HepG2 (cell line): ENCODE results near the gene ANAPC5. TPM values are rescaled to one million over a fixed set of nuclear protein-coding genes. Genes with fewer than 3 reads are reported as not detected.

Experiments used
- ATAC-seq: fragments of 200-7000 bp; cut with Tn5 transposase; 3 replicates; pipeline ENCODE4 v1.9.1; 2020; ENCODE audit warnings: mild to moderate bottlenecking, moderate library complexity
- BruUV-seq: library from RNA; stranded (reverse); fragments of 400-500 nt; replicated peaks from 2 replicates; lab custom pipeline; 2021; lab: Mats Ljungman, UMichigan
- CTCF ChIA-PET: fragments of 300-600 bp; formaldehyde crosslinking; extraction: SDS; loops from one replicate; lab custom pipeline; 2021; ENCODE audit warnings: low total read pairs, inconsistent platforms, low intra/inter-chr PET ratio; lab: Yijun Ruan, JAX
- POLR2A ChIA-PET: fragments of 350-600 bp; sonication (Branson Sonifier 250); formaldehyde crosslinking; loops from one replicate; lab custom pipeline; 2020; ENCODE audit warnings: antibody characterized with exemption, inconsistent platforms; lab: Yijun Ruan, JAX
- DNase-seq: peaks from one replicate; pipeline ENCODE4 v3.0.0-alpha.2; 2015; ENCODE audit warnings: low spot score
- FAIRE-seq: peaks from 3 replicates; lab custom pipeline; 2011; peaks lifted over from hg19 to GRCh38; lab: Jason Lieb, UNC
- H2AFZ ChIP-seq: one replicate; pipeline ENCODE4 v1.6.1; 2011; ENCODE audit warnings: low read length, inconsistent platforms
- H3K27ac ChIP-seq: fragments of 300-600 bp; 3 replicates; pipeline ENCODE4 v1.8.0; 2011; ENCODE audit warnings: mixed run types, mild to moderate bottlenecking, mixed read lengths, low read length, inconsistent platforms; ENCODE audit not compliant: insufficient read depth; ENCODE audit errors: extremely low read length
- H3K27me3 ChIP-seq, 2 experiments: fragments of 200-600 bp in 1 of 2; 2 replicates in 1 of 2; 3 replicates in 1 of 2; pipeline versions ENCODE4 v1.6.0 to v1.8.0; 2011; ENCODE audit warnings: low read length in 2 of 2, mild to moderate bottlenecking in 2 of 2, moderate library complexity in 2 of 2, inconsistent platforms in 1 of 2; ENCODE audit not compliant: insufficient read depth in 2 of 2, control insufficient read depth in 1 of 2
- H3K36me3 ChIP-seq, 2 experiments: fragments of 200-600 bp in 1 of 2; replicated peaks in 1 of 2; 2 replicates in 1 of 2; 3 replicates in 1 of 2; pipeline versions ENCODE4 v1.5.1 to v1.8.0; 2011; ENCODE audit warnings: low read length in 2 of 2, inconsistent platforms in 1 of 2; ENCODE audit not compliant: insufficient read depth in 2 of 2, control insufficient read depth in 1 of 2
- H3K4me1 ChIP-seq: 2 replicates; pipeline ENCODE4 v1.5.1; 2012; ENCODE audit warnings: low read length, inconsistent platforms; ENCODE audit not compliant: insufficient read depth
- H3K4me2 ChIP-seq: 2 replicates; pipeline ENCODE4 v1.6.0; 2011; ENCODE audit warnings: low read depth, low read length, inconsistent platforms
- H3K4me3 ChIP-seq, 3 experiments: fragments of 200-600 bp in 1 of 3; sonication (generic), shearing (Covaris generic) in 1 of 3; replicated peaks in 1 of 3; 2 replicates each; pipeline ENCODE4 v1.5.1; 2011 to 2016; ENCODE audit warnings: low read length in 3 of 3, inconsistent platforms in 2 of 3, low read depth in 2 of 3, mild to moderate bottlenecking in 2 of 3, control low read depth in 1 of 3, mixed read lengths in 1 of 3; ENCODE audit not compliant: insufficient read depth in 1 of 3
- H3K79me2 ChIP-seq: one replicate; pipeline ENCODE4 v1.6.1; 2011; ENCODE audit warnings: low read length, inconsistent platforms; ENCODE audit not compliant: insufficient read depth
- H3K9ac ChIP-seq: 2 replicates; pipeline ENCODE4 v1.6.0; 2011; ENCODE audit warnings: mild to moderate bottlenecking, low read depth, low read length, inconsistent platforms; ENCODE audit not compliant: insufficient read depth
- H3K9me3 ChIP-seq: 2 replicates; pipeline ENCODE4 v1.5.1; 2012; ENCODE audit warnings: mild to moderate bottlenecking, low read length
- H4K20me1 ChIP-seq: 2 replicates; pipeline ENCODE4 v1.6.0; 2011; ENCODE audit warnings: inconsistent platforms, mild to moderate bottlenecking, low read length, moderate library complexity; ENCODE audit not compliant: insufficient read depth
- BORCS8-MEF2B ChIP-seq: sonication (generic); formaldehyde crosslinking; IDR thresholded peaks from 2 replicates; pipeline ENCODE4 v1.8.0; 2022; ENCODE audit warnings: mild to moderate bottlenecking, missing genetic modification reagents
- CENPX ChIP-seq: sonication (generic); formaldehyde crosslinking; IDR thresholded peaks from 2 replicates; pipeline ENCODE4 v1.9.0; 2021; ENCODE audit warnings: mild to moderate bottlenecking, missing genetic modification reagents, moderate library complexity
- HMGXB3 ChIP-seq: sonication (generic); formaldehyde crosslinking; IDR thresholded peaks from 2 replicates; pipeline ENCODE4 v1.4.0; 2020; ENCODE audit warnings: missing genetic modification reagents, borderline replicate concordance
- MXD1 ChIP-seq: sonication (generic); formaldehyde crosslinking; IDR thresholded peaks from 2 replicates; pipeline ENCODE4 v1.4.0; 2020; ENCODE audit warnings: mild to moderate bottlenecking, missing genetic modification reagents
- PRPF4 ChIP-seq: fragments of 200-400 bp; formaldehyde crosslinking; IDR thresholded peaks from 2 replicates; pipeline ENCODE4 v1.6.1; 2016; ENCODE audit warnings: low read length, low read depth; ENCODE audit not compliant: poor library complexity, severe bottlenecking
- RCOR2 ChIP-seq: IDR thresholded peaks from 2 replicates; pipeline ENCODE4 v1.6.1; 2016; ENCODE audit warnings: missing biosample characterization, missing genetic modification reagents
- SP5 ChIP-seq: IDR thresholded peaks from 2 replicates; pipeline ENCODE4 v1.6.1; 2016; ENCODE audit warnings: low read depth, borderline replicate concordance
- SUZ12 ChIP-seq: fragments of 150-350 bp; IDR thresholded peaks from 2 replicates; pipeline ENCODE4 v1.6.1; 2014; ENCODE audit warnings: low read depth, low read length
- ZKSCAN8 ChIP-seq: IDR thresholded peaks from 2 replicates; pipeline ENCODE4 v1.6.1; 2016; ENCODE audit warnings: borderline replicate concordance, missing genetic modification reagents, missing compliant biosample characterization
- ZNF577 ChIP-seq: sonication (generic); formaldehyde crosslinking; IDR thresholded peaks from 2 replicates; pipeline ENCODE4 v1.4.0; 2020; ENCODE audit warnings: mild to moderate bottlenecking, low read depth, missing genetic modification reagents, borderline replicate concordance
- WGBS: methylation state at CpG from one replicate; pipeline ENCODE4 v1.1.6; 2017; ENCODE audit warnings: low lambda C conversion rate; 5-methylcytosine and 5-hydroxymethylcytosine counted together
- in situ Hi-C: cut with HindIII; loops from 2 replicates; pipeline ENCODE4 v1.10.0; 2017; ENCODE audit warnings: low pct_unique_long_range_greater_than_20kb; ENCODE audit not compliant: extremely low pct_ligation_motif_present
- intact Hi-C: fragments of 100-400 bp; cut with micrococcal nuclease; formaldehyde crosslinking; loops from one replicate; pipeline ENCODE4 v1.10.0; 2022; ENCODE audit not compliant: unreplicated experiment
- polyA plus RNA-seq, 8 experiments: library from polyadenylated mRNA; depleted of rRNA in 3 of 8; stranded (reverse) in 7 of 8; unstranded in 1 of 8; fragments of >200 nt; fragmentation: Illumina TruSeq in 4 of 8; extraction: Trizol in 4 of 8; gene quantifications; 2 replicates each; pipeline versions ENCODE4 v1.2.1 to v1.2.3, GENCODE V29; 2011 to 2016; ENCODE audit warnings: low read depth in 4 of 8, missing spikeins in 1 of 8, mixed read lengths in 1 of 8; ENCODE audit not compliant: insufficient read depth in 1 of 8
- total RNA-seq, 5 experiments: library from RNA; depleted of rRNA; stranded (reverse); fragments of >200 nt; fragmentation: Illumina TruSeq; extraction: Trizol; gene quantifications; 2 replicates each; pipeline ENCODE4 v1.2.3, GENCODE V29; 2016; ENCODE audit warnings: low read depth in 1 of 5

The ANAPC5 gene
- total and polyA plus RNA-seq, 2 of the 13 experiments (the other 11 are each of a cell fraction or from before 2014, with no cell fraction given) = 146 to 161 TPM

- DNase-seq (no peak), ATAC-seq (peak; percentile 24; the same call in 1 of the 3 replicates), FAIRE-seq (no peak)
- no TSS peak for BruUV-seq
- no peaks in the 10 kb centered on the region for H3K9me3 ChIP-seq
- no peak overlapping the region for H3K4me2 ChIP-seq
- no peaks in the 10 kb centered on the region for H4K20me1 ChIP-seq
- intact Hi-C loops = no loop called here
- ChIA-PET CTCF (no interaction called here), POLR2A (no interaction called here)
- TF ChIP-seq ZKSCAN8 (CRISPR knock-in tag) = no peak
- no peak for TF ChIP-seq MXD1
- TF ChIP-seq CENPX = no peak
- TF ChIP-seq PRPF4 = no peak
- TF ChIP-seq ZNF577 (CRISPR knock-in tag) = no peak
- no peak for TF ChIP-seq HMGXB3 (CRISPR knock-in tag)
- TF ChIP-seq RCOR2 (CRISPR knock-in tag) = no peak
- no peak for TF ChIP-seq SUZ12
- no peak for TF ChIP-seq SP5 (CRISPR knock-in tag)
- TF ChIP-seq BORCS8-MEF2B (CRISPR knock-in tag) = no peak
- no peak overlapping the region for H3K4me3 ChIP-seq
- H2AFZ ChIP-seq = no peak overlapping the region
- no peak overlapping the region for H3K9ac ChIP-seq
- H3K36me3 ChIP-seq = peaks cover 2 to 6% of the 10 kb centered on the region in 2 experiments; a peak in 2 of 5 replicates
- in situ Hi-C loops = no loop called here
- H3K4me1 ChIP-seq = no peaks in the 10 kb centered on the region
- WGBS = 92% methylated on average over 5 of the region's 10 CpGs
- H3K27ac ChIP-seq = no peak overlapping the region
- peaks cover 4% of the 10 kb centered on the region for H3K79me2 ChIP-seq
- no peaks in the 10 kb centered on the region for H3K27me3 ChIP-seq
These were observed 72.7 kb downstream of the ANAPC5 start for GRCh38 chr12:121279507-121279915.
